HCT116 (cell line): ENCODE results near the gene SLC24A3. TPM values are rescaled to one million over a fixed set of nuclear protein-coding genes. Genes with fewer than 3 reads are reported as not detected.

Experiments used
- ATAC-seq: fragments of 200-7000 bp; cut with Tn5 transposase; 2 replicates; pipeline ENCODE4 v1.9.1; 2020; ENCODE audit warnings: mild to moderate bottlenecking, moderate library complexity
- BruUV-seq: library from RNA; stranded (reverse); fragments of 400-500 nt; replicated peaks from 2 replicates; lab custom pipeline; 2021; lab: Mats Ljungman, UMichigan
- CTCF ChIA-PET: fragments of 300-600 bp; sonication (Branson Sonifier 250); formaldehyde crosslinking; loops from one replicate; lab custom pipeline; 2021; ENCODE audit warnings: antibody characterized with exemption; lab: Charles Lee
- POLR2A ChIA-PET: fragments of 300-600, 350-600 bp; sonication (Branson Sonifier 250); formaldehyde crosslinking; loops from one replicate; lab custom pipeline; 2021; ENCODE audit warnings: antibody characterized with exemption; lab: Charles Lee
- RAD21 ChIA-PET, 2 experiments: fragments of 300-600 bp; sonication (Branson Sonifier 250); formaldehyde crosslinking; loops; one replicate each; lab custom pipeline; 2023; ENCODE audit warnings: low total read pairs in 2 of 2; ENCODE audit not compliant: uncharacterized antibody in 2 of 2, unreplicated experiment in 2 of 2, low non-redundant PET in 1 of 2; lab: Charles Lee
- DNase-seq: peaks from one replicate; pipeline ENCODE4 v3.0.0-alpha.2; 2010; ENCODE audit warnings: low read depth, low spot score
- H2AFZ ChIP-seq: fragments of 200-600 bp; shearing (Covaris generic), sonication (generic); 2 replicates; pipeline ENCODE4 v1.6.1; 2017; ENCODE audit warnings: low read depth, mixed run types, mixed read lengths, antibody characterized with exemption, low read length; ENCODE audit not compliant: poor library complexity, severe bottlenecking
- H3K27ac ChIP-seq: 2 replicates; pipeline ENCODE4 v1.5.1; 2012; ENCODE audit warnings: low read depth, low read length
- H3K27me3 ChIP-seq: fragments of 200-600 bp; sonication (generic); 2 replicates; pipeline ENCODE4 v1.6.1; 2016; ENCODE audit warnings: mixed run types, low read length, mixed read lengths; ENCODE audit not compliant: insufficient read depth
- H3K36me3 ChIP-seq, 2 experiments: fragments of 200-500 bp in 1 of 2; fragments of 200-600 bp in 1 of 2; sonication (Bioruptor generic) in 1 of 2; sonication (generic) in 1 of 2; 2 replicates each; pipeline versions ENCODE4 v1.5.1 to v1.6.1; 2014 to 2016; ENCODE audit warnings: low read length in 2 of 2, inconsistent platforms in 1 of 2, mixed read lengths in 1 of 2, mixed run types in 1 of 2; ENCODE audit not compliant: insufficient read depth in 2 of 2, control insufficient read depth in 1 of 2
- H3K4me1 ChIP-seq, 2 experiments: fragments of 200-600 bp in 1 of 2; sonication (generic) in 1 of 2; 2 replicates each; pipeline versions ENCODE4 v1.5.1 to v1.6.1; 2012 to 2017; ENCODE audit warnings: low read length in 2 of 2, inconsistent platforms in 1 of 2, mild to moderate bottlenecking in 1 of 2, mixed read lengths in 1 of 2, mixed run types in 1 of 2, moderate library complexity in 1 of 2; ENCODE audit not compliant: insufficient read depth in 2 of 2, control insufficient read depth in 1 of 2
- H3K4me2 ChIP-seq: fragments of 200-600 bp; sonication (generic); 2 replicates; pipeline ENCODE4 v1.6.1; 2017; ENCODE audit warnings: mixed run types, low read length, mixed read lengths
- H3K4me3 ChIP-seq, 2 experiments: fragments of 200-600 bp in 1 of 2; sonication (generic) in 1 of 2; replicated peaks in 1 of 2; 2 replicates each; pipeline ENCODE4 v1.5.1; 2011 to 2016; ENCODE audit warnings: low read length in 2 of 2, control low read depth in 1 of 2, low read depth in 1 of 2, mild to moderate bottlenecking in 1 of 2, mixed read lengths in 1 of 2, mixed run types in 1 of 2
- H3K79me2 ChIP-seq: fragments of 200-600 bp; sonication (generic); 2 replicates; pipeline ENCODE4 v1.6.1; 2017; ENCODE audit warnings: mild to moderate bottlenecking, mixed run types, low read length, moderate library complexity, mixed read lengths; ENCODE audit not compliant: insufficient read depth
- H3K9ac ChIP-seq: fragments of 200-600 bp; sonication (generic); 2 replicates; pipeline ENCODE4 v1.6.1; 2016; ENCODE audit warnings: low read length, mixed read lengths
- H3K9me2 ChIP-seq: fragments of 200-600 bp; sonication (generic), shearing (Covaris generic); 2 replicates; pipeline ENCODE4 v1.6.1; 2017; ENCODE audit warnings: mixed run types, mild to moderate bottlenecking, moderate library complexity; ENCODE audit not compliant: insufficient read depth
- H3K9me3 ChIP-seq, 2 experiments: fragments of 200-500 bp in 1 of 2; fragments of 200-600 bp in 1 of 2; sonication (Bioruptor generic) in 1 of 2; sonication (generic) in 1 of 2; 2 replicates each; pipeline ENCODE4 v1.6.1; 2014 to 2017; ENCODE audit warnings: low read length in 2 of 2, mixed read lengths in 2 of 2, inconsistent platforms in 1 of 2, low read depth in 1 of 2, mild to moderate bottlenecking in 1 of 2, mixed run types in 1 of 2, moderate library complexity in 1 of 2; ENCODE audit not compliant: control insufficient read depth in 1 of 2, insufficient read depth in 1 of 2
- H4K20me1 ChIP-seq: fragments of 200-600 bp; sonication (generic), shearing (Covaris generic); 2 replicates; pipeline ENCODE4 v1.6.1; 2017; ENCODE audit warnings: mixed run types, mild to moderate bottlenecking, moderate library complexity; ENCODE audit not compliant: insufficient read depth
- ATF3 ChIP-seq: IDR thresholded peaks from 2 replicates; pipeline ENCODE4 v1.6.1; 2012
- CEBPB ChIP-seq: IDR thresholded peaks from 2 replicates; pipeline ENCODE4 v1.6.1; 2012; ENCODE audit warnings: low read depth
- CTCF ChIP-seq, 3 experiments: fragments of 200-600 bp in 1 of 3; sonication (generic) in 1 of 3; IDR thresholded peaks in 2 of 3; conservative IDR thresholded peaks in 1 of 3; 2 replicates each; pipeline ENCODE4 v1.5.1; 2012 to 2017; ENCODE audit warnings: low read depth in 2 of 3, low read length in 2 of 3, antibody characterized with exemption in 1 of 3, borderline replicate concordance in 1 of 3, control low read depth in 1 of 3, mild to moderate bottlenecking in 1 of 3, mixed read lengths in 1 of 3, mixed run types in 1 of 3, moderate library complexity in 1 of 3; ENCODE audit not compliant: insufficient read depth in 1 of 3
- EGR1 ChIP-seq: IDR thresholded peaks from 2 replicates; pipeline ENCODE4 v1.6.1; 2012; ENCODE audit warnings: low read depth
- ELF1 ChIP-seq: IDR thresholded peaks from 2 replicates; pipeline ENCODE4 v1.6.1; 2012; ENCODE audit warnings: low read depth, borderline replicate concordance
- EZH2 ChIP-seq: fragments of 200-600 bp; sonication (generic); IDR thresholded peaks from 2 replicates; pipeline ENCODE4 v1.6.1; 2017; ENCODE audit warnings: antibody characterized with exemption, mixed run types
- MAX ChIP-seq: IDR thresholded peaks from 2 replicates; pipeline ENCODE4 v1.6.1; 2012
- POLR2AphosphoS5 ChIP-seq: IDR thresholded peaks from 2 replicates; pipeline ENCODE4 v1.6.1; 2011; ENCODE audit warnings: mild to moderate bottlenecking, low read depth, low read length, moderate library complexity
- RAD21 ChIP-seq: IDR thresholded peaks from 2 replicates; pipeline ENCODE4 v1.6.1; 2012; ENCODE audit warnings: low read depth, mild to moderate bottlenecking
- REST ChIP-seq: IDR thresholded peaks from 2 replicates; pipeline ENCODE4 v1.6.1; 2012; ENCODE audit warnings: low read depth
- SIN3A ChIP-seq: IDR thresholded peaks from 2 replicates; pipeline ENCODE4 v1.6.1; 2012; ENCODE audit warnings: low read depth
- SRF ChIP-seq: IDR thresholded peaks from 2 replicates; pipeline ENCODE4 v1.6.1; 2012; ENCODE audit warnings: low read depth
- TCF7L2 ChIP-seq: IDR thresholded peaks from 2 replicates; pipeline ENCODE4 v1.7.0; 2011; ENCODE audit warnings: borderline replicate concordance, inconsistent platforms; ENCODE audit not compliant: insufficient read depth, insufficient read length; ENCODE audit errors: extremely low read depth
- intact Hi-C: fragments of 100-400 bp; cut with micrococcal nuclease; formaldehyde crosslinking; loops from 2 replicates; pipeline ENCODE4 v1.10.0; 2022
- total RNA-seq: library from RNA; stranded (reverse); gene quantifications from one replicate; pipeline ENCODE4 v1.2.1, GENCODE V29; 2021; ENCODE audit not compliant: unreplicated experiment

The SLC24A3 gene
- total RNA-seq, 1 experiment from 2014 or later: not detected

GRCh38 chr20:19619904-19620430 lies 407.5 kb downstream of the SLC24A3 start:
- intact Hi-C loops: no loop called here
- H3K4me3 ChIP-seq: no peak overlapping the region
- no peaks in the 10 kb centered on the region for H3K4me1 ChIP-seq
- DNase-seq: no peak
- H3K36me3 ChIP-seq: no peaks in the 10 kb centered on the region
- no peak overlapping the region for H3K27ac ChIP-seq
- peaks cover 39% of the 10 kb centered on the region for H3K27me3 ChIP-seq
- H3K9me2 ChIP-seq: no peaks in the 10 kb centered on the region
- no peaks in the 10 kb centered on the region for H4K20me1 ChIP-seq
- CTCF ChIA-PET: interaction anchor here (3.0 kb wide), 1 partner anchor 9 kb away, joined by 16 read pairs; no protein-coding TSS in a partner anchor
- no TSS peak for BruUV-seq
- no peak for TF ChIP-seq ELF1
- TF ChIP-seq EGR1: no peak
- TF ChIP-seq SRF: no peak
- no peak for TF ChIP-seq CEBPB
- no peak for TF ChIP-seq SIN3A
- TF ChIP-seq EZH2: no peak
- no peak for TF ChIP-seq ATF3
- TF ChIP-seq, all 23 proteins: peak for 0
- no peak overlapping the region for H3K9ac ChIP-seq
- POLR2A ChIA-PET: no interaction called here
- RAD21 ChIA-PET: no interaction called here
- H2AFZ ChIP-seq: no peak overlapping the region
- no peak overlapping the region for H3K4me2 ChIP-seq
- H3K79me2 ChIP-seq: no peaks in the 10 kb centered on the region
- H3K9me3 ChIP-seq: no peaks in the 10 kb centered on the region
- ATAC-seq: no peak

- Histone ChIP-seq H3K27me3 (peaks cover 39% of the 10 kb centered on the region), H3K36me3 (no peaks in the 10 kb centered on the region), H3K9ac (no peak overlapping the region), H4K20me1 (no peaks in the 10 kb centered on the region), H3K4me2 (no peak overlapping the region), H3K79me2 (no peaks in the 10 kb centered on the region), H3K4me3 (no peak overlapping the region), H3K4me1 (no peaks in the 10 kb centered on the region), H3K9me2 (no peaks in the 10 kb centered on the region), H3K27ac (no peak overlapping the region), H2AFZ (no peak overlapping the region), H3K9me3 (no peaks in the 10 kb centered on the region)
- ATAC-seq (no peak), DNase-seq (no peak)
- RAD21 ChIA-PET: no interaction called here
- POLR2A ChIA-PET: no interaction called here
- no TSS peak for BruUV-seq
- intact Hi-C loops: no loop called here
- CTCF ChIA-PET: interaction anchor here (3.0 kb wide), 1 partner anchor 9 kb away, joined by 16 read pairs; no protein-coding TSS in a partner anchor
- TF ChIP-seq TCF7L2: no peak
- TF ChIP-seq POLR2AphosphoS5: no peak
- no peak for TF ChIP-seq RAD21
- no peak for TF ChIP-seq CTCF (IDR thresholded peaks at IDR 0.05 in 2 of 3, conservative IDR thresholded peaks at IDR 0.05 in 1 of 3; ENCODE audit: borderline replicate concordance in 1 of 3, insufficient read depth in 1 of 3, low read depth in 2 of 3, low read length in 2 of 3)
- no peak for TF ChIP-seq MAX
- no peak for TF ChIP-seq EGR1
- TF ChIP-seq REST: no peak
Observed at GRCh38 chr20:19620446-19620845, 408.0 kb downstream of the SLC24A3 start.
